ENCODE data around the gene CBLN1.

- TF ChIP-seq GATA2 (IDR thresholded peaks at IDR 0.05; ENCODE audit: low read depth, low read length) (no peak), GATA3 (IDR thresholded peaks at IDR 0.05; ENCODE audit: low read depth, low read length) (no peak)
These were observed 1.4 kb downstream of the CBLN1 start for GRCh38 chr16:49280105-49280741.

Data from SH-SY5Y (cell line).